ENCODE measurements around the gene MRGPRE.

The MRGPRE gene

DNA sequence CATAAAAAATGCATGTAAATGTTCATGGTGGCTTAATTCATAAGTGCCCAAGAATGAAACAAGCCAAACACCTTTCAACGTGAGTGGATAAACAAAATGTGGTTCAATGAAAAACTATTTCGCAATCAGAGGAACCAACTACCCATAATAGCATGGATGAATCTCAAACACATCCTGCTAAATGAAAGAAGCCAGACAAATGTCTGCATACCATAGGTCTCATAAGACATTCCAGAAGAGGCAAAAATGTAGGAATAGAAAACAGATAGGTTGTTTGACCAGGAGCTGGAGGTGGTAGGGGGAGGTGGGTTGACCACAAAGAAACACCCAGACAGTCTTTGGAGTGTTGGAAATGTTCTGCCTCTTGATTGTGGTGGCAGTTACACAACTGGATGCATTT, 53.9 kb downstream of the MRGPRE start:
- no peak for DNase-seq (ENCODE audit: low spot score)

DNA sequence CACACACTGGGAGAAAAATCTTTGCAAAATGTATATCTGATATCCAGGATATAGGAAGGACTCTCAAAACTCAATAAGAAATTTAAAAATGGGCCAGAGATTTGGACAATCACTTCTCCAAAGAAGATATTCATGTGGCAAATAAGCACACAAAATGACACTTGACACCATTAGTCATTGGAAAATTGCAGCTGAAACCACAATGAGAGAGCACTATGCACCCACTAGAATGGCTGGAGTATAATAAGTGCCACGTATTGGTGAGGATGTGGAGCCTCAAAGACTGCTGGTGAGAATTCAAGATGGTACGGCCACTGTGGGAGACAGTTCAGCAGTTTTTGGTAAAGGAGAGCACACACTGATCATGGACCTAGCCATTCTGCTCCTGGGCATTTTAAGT, 54.3 kb downstream of the MRGPRE start:
- DNase-seq (ENCODE audit: low spot score): no peak
